Measurements from ENCODE around the gene ERLIN1. TPM values are rescaled to one million over a fixed set of nuclear protein-coding genes. Genes with fewer than 3 reads are reported as not detected.

Gene ERLIN1
- total and polyA plus RNA-seq, 4 donors = 21.7 to 85.4 (median 70.0) TPM

DNA sequence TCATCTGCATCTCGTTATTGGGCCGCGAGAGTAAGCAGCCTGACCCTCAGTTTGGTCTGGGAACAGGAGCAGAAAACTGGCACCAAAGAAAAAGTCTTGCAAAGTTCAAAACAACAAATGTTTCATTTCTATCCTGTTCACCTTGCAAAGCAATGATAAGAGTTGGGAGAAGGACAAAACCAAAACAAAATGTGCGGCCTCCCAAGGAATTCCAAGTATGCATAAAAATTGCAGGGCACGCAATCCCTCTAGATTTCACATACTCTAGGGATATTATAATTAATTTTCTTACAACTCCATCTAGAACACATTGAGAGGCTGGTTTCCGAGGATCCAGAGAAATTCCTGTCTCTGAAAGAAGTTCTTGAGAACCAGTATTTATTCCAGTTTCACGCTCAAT lies 23.5 kb upstream of the ERLIN1 start:
- H3K36me3 ChIP-seq (ENCODE audit: control insufficient read depth in 4 of 4, insufficient read depth in 3 of 4, low read depth in 1 of 4, low read length in 3 of 4) = peaks cover 4 to 33% (median 20%) of the 10 kb centered on the region in 4 donors
- H3K4me1 ChIP-seq (ENCODE audit: control insufficient read depth in 4 of 4, insufficient read depth in 4 of 4, low read length in 3 of 4) = no peaks in the 10 kb centered on the region
- H3K27ac ChIP-seq (ENCODE audit: low read depth in 1 of 2, low read length in 2 of 2) = no peak overlapping the region
- no peak for TF ChIP-seq HNF4G (IDR thresholded peaks at IDR 0.05)
- no peak for TF ChIP-seq RAD21 (IDR thresholded peaks at IDR 0.05)
- TF ChIP-seq FOXA1 (IDR thresholded peaks at IDR 0.05) = no peak
- TF ChIP-seq, protein P1, sequence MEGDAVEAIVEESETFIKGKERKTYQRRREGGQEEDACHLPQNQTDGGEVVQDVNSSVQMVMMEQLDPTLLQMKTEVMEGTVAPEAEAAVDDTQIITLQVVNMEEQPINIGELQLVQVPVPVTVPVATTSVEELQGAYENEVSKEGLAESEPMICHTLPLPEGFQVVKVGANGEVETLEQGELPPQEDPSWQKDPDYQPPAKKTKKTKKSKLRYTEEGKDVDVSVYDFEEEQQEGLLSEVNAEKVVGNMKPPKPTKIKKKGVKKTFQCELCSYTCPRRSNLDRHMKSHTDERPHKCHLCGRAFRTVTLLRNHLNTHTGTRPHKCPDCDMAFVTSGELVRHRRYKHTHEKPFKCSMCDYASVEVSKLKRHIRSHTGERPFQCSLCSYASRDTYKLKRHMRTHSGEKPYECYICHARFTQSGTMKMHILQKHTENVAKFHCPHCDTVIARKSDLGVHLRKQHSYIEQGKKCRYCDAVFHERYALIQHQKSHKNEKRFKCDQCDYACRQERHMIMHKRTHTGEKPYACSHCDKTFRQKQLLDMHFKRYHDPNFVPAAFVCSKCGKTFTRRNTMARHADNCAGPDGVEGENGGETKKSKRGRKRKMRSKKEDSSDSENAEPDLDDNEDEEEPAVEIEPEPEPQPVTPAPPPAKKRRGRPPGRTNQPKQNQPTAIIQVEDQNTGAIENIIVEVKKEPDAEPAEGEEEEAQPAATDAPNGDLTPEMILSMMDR (IDR thresholded peaks at IDR 0.05; ENCODE audit: low read depth, low read length, missing input control) = no peak
- H3K9ac ChIP-seq (ENCODE audit: low read depth in 1 of 2, low read length in 2 of 2) = no peak overlapping the region
- H3K9me3 ChIP-seq (ENCODE audit: control insufficient read depth in 4 of 4, low read length in 3 of 4) = no peaks in the 10 kb centered on the region
- no peak for DNase-seq (ENCODE audit: low spot score)
- H3K4me3 ChIP-seq (ENCODE audit: low read depth in 1 of 3, low read length in 3 of 3) = no peak overlapping the region
- 97% methylated on average over 7 of the region's 7 CpGs for WGBS
- H3K27me3 ChIP-seq (ENCODE audit: control insufficient read depth in 4 of 4, insufficient read depth in 4 of 4, low read length in 3 of 4) = no peaks in the 10 kb centered on the region

DNA sequence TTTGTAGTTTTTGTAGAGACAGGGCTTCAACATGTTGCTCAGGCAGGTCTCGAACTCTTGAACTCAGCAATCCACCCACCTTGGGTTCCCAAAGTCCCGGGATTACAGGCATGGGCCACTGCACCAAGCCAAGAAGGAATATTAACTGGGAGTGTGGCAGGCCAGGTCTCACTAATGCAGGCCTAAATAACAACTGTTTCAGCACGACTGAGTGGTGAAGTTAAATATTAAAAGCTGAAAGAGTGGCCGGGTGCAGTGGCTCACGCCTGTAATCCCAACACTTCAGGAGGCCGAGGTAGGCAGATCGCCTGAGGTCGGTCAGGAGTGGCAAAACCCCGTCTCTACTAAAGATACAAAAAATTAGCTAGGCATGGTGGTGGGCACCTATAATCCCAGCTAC lies 22.4 kb upstream of the ERLIN1 start:
- Histone ChIP-seq H3K27me3 (ENCODE audit: control insufficient read depth in 4 of 4, insufficient read depth in 4 of 4, low read length in 3 of 4) (no peaks in the 10 kb centered on the region), H3K27ac (ENCODE audit: low read depth in 1 of 2, low read length in 2 of 2) (no peak overlapping the region), H3K4me1 (ENCODE audit: control insufficient read depth in 4 of 4, insufficient read depth in 4 of 4, low read length in 3 of 4) (no peaks in the 10 kb centered on the region), H3K4me3 (ENCODE audit: low read depth in 1 of 3, low read length in 3 of 3) (no peak overlapping the region), H3K36me3 (ENCODE audit: control insufficient read depth in 4 of 4, insufficient read depth in 3 of 4, low read depth in 1 of 4, low read length in 3 of 4) (peaks cover 5 to 36% (median 26%) of the 10 kb centered on the region in 4 donors), H3K9ac (ENCODE audit: low read depth in 1 of 2, low read length in 2 of 2) (no peak overlapping the region), H3K9me3 (ENCODE audit: control insufficient read depth in 4 of 4, low read length in 3 of 4) (no peaks in the 10 kb centered on the region)
- peak; percentile 33 for DNase-seq (ENCODE audit: low spot score)
- 94% methylated on average over 9 of the region's 9 CpGs for WGBS
- TF ChIP-seq, protein P1 (IDR thresholded peaks at IDR 0.05; ENCODE audit: low read depth, low read length, missing input control) = no peak
- TF ChIP-seq, protein P2, sequence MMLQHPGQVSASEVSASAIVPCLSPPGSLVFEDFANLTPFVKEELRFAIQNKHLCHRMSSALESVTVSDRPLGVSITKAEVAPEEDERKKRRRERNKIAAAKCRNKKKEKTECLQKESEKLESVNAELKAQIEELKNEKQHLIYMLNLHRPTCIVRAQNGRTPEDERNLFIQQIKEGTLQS (IDR thresholded peaks at IDR 0.05) = no peak
- TF ChIP-seq YY1 (IDR thresholded peaks at IDR 0.05) (no peak), FOXA2 (IDR thresholded peaks at IDR 0.05) (no peak), RAD21 (IDR thresholded peaks at IDR 0.05) (no peak), JUND (IDR thresholded peaks at IDR 0.05) (no peak), FOXA1 (IDR thresholded peaks at IDR 0.05) (no peak), RXRA (IDR thresholded peaks at IDR 0.05) (no peak), TAF1 (conservative IDR thresholded peaks at IDR 0.05) (no peak), EGR1 (IDR thresholded peaks at IDR 0.05; ENCODE audit: low read depth in 2 of 2) (no peak), GABPA (IDR thresholded peaks at IDR 0.05 in 1 of 2, conservative IDR thresholded peaks at IDR 0.05 in 1 of 2) (no peak), HNF4A (conservative IDR thresholded peaks at IDR 0.05) (no peak), NR2F2 (IDR thresholded peaks at IDR 0.05) (no peak), HNF4G (IDR thresholded peaks at IDR 0.05) (no peak), SP1 (IDR thresholded peaks at IDR 0.05) (no peak)
- TF ChIP-seq, protein P3, sequence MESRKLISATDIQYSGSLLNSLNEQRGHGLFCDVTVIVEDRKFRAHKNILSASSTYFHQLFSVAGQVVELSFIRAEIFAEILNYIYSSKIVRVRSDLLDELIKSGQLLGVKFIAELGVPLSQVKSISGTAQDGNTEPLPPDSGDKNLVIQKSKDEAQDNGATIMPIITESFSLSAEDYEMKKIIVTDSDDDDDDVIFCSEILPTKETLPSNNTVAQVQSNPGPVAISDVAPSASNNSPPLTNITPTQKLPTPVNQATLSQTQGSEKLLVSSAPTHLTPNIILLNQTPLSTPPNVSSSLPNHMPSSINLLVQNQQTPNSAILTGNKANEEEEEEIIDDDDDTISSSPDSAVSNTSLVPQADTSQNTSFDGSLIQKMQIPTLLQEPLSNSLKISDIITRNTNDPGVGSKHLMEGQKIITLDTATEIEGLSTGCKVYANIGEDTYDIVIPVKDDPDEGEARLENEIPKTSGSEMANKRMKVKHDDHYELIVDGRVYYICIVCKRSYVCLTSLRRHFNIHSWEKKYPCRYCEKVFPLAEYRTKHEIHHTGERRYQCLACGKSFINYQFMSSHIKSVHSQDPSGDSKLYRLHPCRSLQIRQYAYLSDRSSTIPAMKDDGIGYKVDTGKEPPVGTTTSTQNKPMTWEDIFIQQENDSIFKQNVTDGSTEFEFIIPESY (IDR thresholded peaks at IDR 0.05) = no peak
- TF ChIP-seq, protein P4, sequence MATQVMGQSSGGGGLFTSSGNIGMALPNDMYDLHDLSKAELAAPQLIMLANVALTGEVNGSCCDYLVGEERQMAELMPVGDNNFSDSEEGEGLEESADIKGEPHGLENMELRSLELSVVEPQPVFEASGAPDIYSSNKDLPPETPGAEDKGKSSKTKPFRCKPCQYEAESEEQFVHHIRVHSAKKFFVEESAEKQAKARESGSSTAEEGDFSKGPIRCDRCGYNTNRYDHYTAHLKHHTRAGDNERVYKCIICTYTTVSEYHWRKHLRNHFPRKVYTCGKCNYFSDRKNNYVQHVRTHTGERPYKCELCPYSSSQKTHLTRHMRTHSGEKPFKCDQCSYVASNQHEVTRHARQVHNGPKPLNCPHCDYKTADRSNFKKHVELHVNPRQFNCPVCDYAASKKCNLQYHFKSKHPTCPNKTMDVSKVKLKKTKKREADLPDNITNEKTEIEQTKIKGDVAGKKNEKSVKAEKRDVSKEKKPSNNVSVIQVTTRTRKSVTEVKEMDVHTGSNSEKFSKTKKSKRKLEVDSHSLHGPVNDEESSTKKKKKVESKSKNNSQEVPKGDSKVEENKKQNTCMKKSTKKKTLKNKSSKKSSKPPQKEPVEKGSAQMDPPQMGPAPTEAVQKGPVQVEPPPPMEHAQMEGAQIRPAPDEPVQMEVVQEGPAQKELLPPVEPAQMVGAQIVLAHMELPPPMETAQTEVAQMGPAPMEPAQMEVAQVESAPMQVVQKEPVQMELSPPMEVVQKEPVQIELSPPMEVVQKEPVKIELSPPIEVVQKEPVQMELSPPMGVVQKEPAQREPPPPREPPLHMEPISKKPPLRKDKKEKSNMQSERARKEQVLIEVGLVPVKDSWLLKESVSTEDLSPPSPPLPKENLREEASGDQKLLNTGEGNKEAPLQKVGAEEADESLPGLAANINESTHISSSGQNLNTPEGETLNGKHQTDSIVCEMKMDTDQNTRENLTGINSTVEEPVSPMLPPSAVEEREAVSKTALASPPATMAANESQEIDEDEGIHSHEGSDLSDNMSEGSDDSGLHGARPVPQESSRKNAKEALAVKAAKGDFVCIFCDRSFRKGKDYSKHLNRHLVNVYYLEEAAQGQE (IDR thresholded peaks at IDR 0.05) = no peak
- TF ChIP-seq, protein P5, sequence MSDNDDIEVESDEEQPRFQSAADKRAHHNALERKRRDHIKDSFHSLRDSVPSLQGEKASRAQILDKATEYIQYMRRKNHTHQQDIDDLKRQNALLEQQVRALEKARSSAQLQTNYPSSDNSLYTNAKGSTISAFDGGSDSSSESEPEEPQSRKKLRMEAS (IDR thresholded peaks at IDR 0.05) = no peak
